ENCODE results near the gene PRSS35. TPM values are rescaled to one million over a fixed set of nuclear protein-coding genes. Genes with fewer than 3 reads are reported as not detected.

PRSS35 gene
- total RNA-seq, 1 donor from 2014 or later: not detected

- Mint-ChIP-seq H3K27me3 (ENCODE audit: insufficient read depth) (no peaks in the 10 kb centered on the region), H3K9me3 (no peaks in the 10 kb centered on the region), H3K27ac (no peak overlapping the region), H3K4me1 (ENCODE audit: low read depth) (no peaks in the 10 kb centered on the region), H3K36me3 (ENCODE audit: low read depth) (no peaks in the 10 kb centered on the region), H3K4me3 (no peak overlapping the region)
- intact Hi-C loops (cut with micrococcal nuclease): no loop called here
- DNase-seq (ENCODE audit: low spot score): no peak
These were observed 23.9 kb upstream of the PRSS35 start for GRCh38 chr6:83488448-83488847.

- Mint-ChIP-seq H3K27me3 (ENCODE audit: insufficient read depth) (no peaks in the 10 kb centered on the region), H3K36me3 (ENCODE audit: low read depth) (no peaks in the 10 kb centered on the region), H3K4me3 (no peak overlapping the region), H3K4me1 (ENCODE audit: low read depth) (no peaks in the 10 kb centered on the region), H3K9me3 (no peaks in the 10 kb centered on the region), H3K27ac (no peak overlapping the region)
- DNase-seq (ENCODE audit: low spot score): no peak
- intact Hi-C loops (cut with micrococcal nuclease): no loop called here
These were observed 23.5 kb upstream of the PRSS35 start for GRCh38 chr6:83488861-83489260.

GRCh38 chr6:83490217-83490807, 22.0 kb upstream of the PRSS35 start:
- Mint-ChIP-seq H3K4me3 (no peak overlapping the region), H3K9me3 (no peaks in the 10 kb centered on the region), H3K36me3 (ENCODE audit: low read depth) (no peaks in the 10 kb centered on the region), H3K4me1 (ENCODE audit: low read depth) (no peaks in the 10 kb centered on the region), H3K27ac (no peak overlapping the region), H3K27me3 (ENCODE audit: insufficient read depth) (no peaks in the 10 kb centered on the region)
- DNase-seq (ENCODE audit: low spot score): no peak
- intact Hi-C loops (cut with micrococcal nuclease): no loop called here

- Mint-ChIP-seq H3K4me3 (no peak overlapping the region), H3K4me1 (ENCODE audit: low read depth) (no peaks in the 10 kb centered on the region), H3K9me3 (no peaks in the 10 kb centered on the region), H3K27ac (no peak overlapping the region), H3K36me3 (ENCODE audit: low read depth) (no peaks in the 10 kb centered on the region), H3K27me3 (ENCODE audit: insufficient read depth) (peaks cover 2% of the 10 kb centered on the region)
- intact Hi-C loops (cut with micrococcal nuclease): no loop called here
- DNase-seq (ENCODE audit: low spot score): no peak
These were observed 7.0 kb upstream of the PRSS35 start for GRCh38 chr6:83505356-83505755.

GRCh38 chr6:83509441-83509840, 2.9 kb upstream of the PRSS35 start:
- Mint-ChIP-seq H3K27me3 (ENCODE audit: insufficient read depth) (peaks cover 34% of the 10 kb centered on the region), H3K4me3 (no peak overlapping the region), H3K9me3 (no peaks in the 10 kb centered on the region), H3K4me1 (ENCODE audit: low read depth) (peaks cover 9% of the 10 kb centered on the region), H3K36me3 (ENCODE audit: low read depth) (no peaks in the 10 kb centered on the region), H3K27ac (no peak overlapping the region)
- no peak for DNase-seq (ENCODE audit: low spot score)
- intact Hi-C loops (cut with micrococcal nuclease): no loop called here

GRCh38 chr6:83510791-83511190, 1.5 kb upstream of the PRSS35 start:
- no peak overlapping the region for H3K4me3 Mint-ChIP-seq
- peaks cover 37% of the 10 kb centered on the region for H3K27me3 Mint-ChIP-seq (ENCODE audit: insufficient read depth)
- no peaks in the 10 kb centered on the region for H3K36me3 Mint-ChIP-seq (ENCODE audit: low read depth)
- no peak overlapping the region for H3K27ac Mint-ChIP-seq
- DNase-seq (ENCODE audit: low spot score): no peak
- no peaks in the 10 kb centered on the region for H3K9me3 Mint-ChIP-seq
- peaks cover 9% of the 10 kb centered on the region for H3K4me1 Mint-ChIP-seq (ENCODE audit: low read depth)
- intact Hi-C loops (cut with micrococcal nuclease): loop anchor here (5.0 kb wide), 1 partner anchor 1238 kb away; no protein-coding TSS in a partner anchor

GRCh38 chr6:83511266-83511665, 1.1 kb upstream of the PRSS35 start:
- Mint-ChIP-seq H3K27ac (no peak overlapping the region), H3K4me3 (no peak overlapping the region), H3K27me3 (ENCODE audit: insufficient read depth) (peaks cover 37% of the 10 kb centered on the region), H3K4me1 (ENCODE audit: low read depth) (peaks cover 9% of the 10 kb centered on the region), H3K36me3 (ENCODE audit: low read depth) (no peaks in the 10 kb centered on the region), H3K9me3 (no peaks in the 10 kb centered on the region)
- intact Hi-C loops (cut with micrococcal nuclease): loop anchor here (5.0 kb wide), 1 partner anchor 1239 kb away; no protein-coding TSS in a partner anchor
- no peak for DNase-seq (ENCODE audit: low spot score)

- H3K27me3 Mint-ChIP-seq (ENCODE audit: insufficient read depth): peaks cover 39% of the 10 kb centered on the region
- no peak for DNase-seq (ENCODE audit: low spot score)
- no peak overlapping the region for H3K27ac Mint-ChIP-seq
- no peak overlapping the region for H3K4me3 Mint-ChIP-seq
- H3K36me3 Mint-ChIP-seq (ENCODE audit: low read depth): no peaks in the 10 kb centered on the region
- intact Hi-C loops (cut with micrococcal nuclease): loop anchor here (1.0 to 5.0 kb wide), 3 partner anchors 96 to 1242 kb away; partner anchors contain the start of gene DOP1A
- no peaks in the 10 kb centered on the region for H3K9me3 Mint-ChIP-seq
- H3K4me1 Mint-ChIP-seq (ENCODE audit: low read depth): peaks cover 9% of the 10 kb centered on the region
These were observed 2.1 kb downstream of the PRSS35 start for GRCh38 chr6:83514466-83514865.

- Mint-ChIP-seq H3K27me3 (ENCODE audit: insufficient read depth) (peaks cover 41% of the 10 kb centered on the region), H3K27ac (no peak overlapping the region), H3K36me3 (ENCODE audit: low read depth) (no peaks in the 10 kb centered on the region), H3K9me3 (no peaks in the 10 kb centered on the region), H3K4me3 (no peak overlapping the region), H3K4me1 (ENCODE audit: low read depth) (peaks cover 9% of the 10 kb centered on the region)
- intact Hi-C loops (cut with micrococcal nuclease): loop anchor here (1.0 to 5.0 kb wide), 4 partner anchors 96 to 1243 kb away; partner anchors contain the start of gene DOP1A
- DNase-seq (ENCODE audit: low spot score): no peak
These were observed 2.6 kb downstream of the PRSS35 start for GRCh38 chr6:83514866-83515466.

GRCh38 chr6:83517500-83517899, 5.2 kb downstream of the PRSS35 start:
- Mint-ChIP-seq H3K36me3 (ENCODE audit: low read depth) (no peaks in the 10 kb centered on the region), H3K27me3 (ENCODE audit: insufficient read depth) (peaks cover 24% of the 10 kb centered on the region), H3K27ac (no peak overlapping the region), H3K4me1 (ENCODE audit: low read depth) (no peaks in the 10 kb centered on the region), H3K9me3 (no peaks in the 10 kb centered on the region), H3K4me3 (no peak overlapping the region)
- intact Hi-C loops (cut with micrococcal nuclease): no loop called here
- no peak for DNase-seq (ENCODE audit: low spot score)

- intact Hi-C loops (cut with micrococcal nuclease): no loop called here
- no peak overlapping the region for H3K4me3 Mint-ChIP-seq
- H3K27ac Mint-ChIP-seq: no peak overlapping the region
- H3K27me3 Mint-ChIP-seq (ENCODE audit: insufficient read depth): peaks cover 13% of the 10 kb centered on the region
- H3K36me3 Mint-ChIP-seq (ENCODE audit: low read depth): no peaks in the 10 kb centered on the region
- no peaks in the 10 kb centered on the region for H3K9me3 Mint-ChIP-seq
- no peak for DNase-seq (ENCODE audit: low spot score)
- no peaks in the 10 kb centered on the region for H3K4me1 Mint-ChIP-seq (ENCODE audit: low read depth)
These were observed 6.6 kb downstream of the PRSS35 start for GRCh38 chr6:83518816-83519480.

- no peaks in the 10 kb centered on the region for H3K9me3 Mint-ChIP-seq
- H3K4me1 Mint-ChIP-seq (ENCODE audit: low read depth): no peaks in the 10 kb centered on the region
- intact Hi-C loops (cut with micrococcal nuclease): loop anchor here (1.0 kb wide), 2 partner anchors 314 to 469 kb away; partner anchors contain the start of gene DOP1A
- no peaks in the 10 kb centered on the region for H3K36me3 Mint-ChIP-seq (ENCODE audit: low read depth)
- no peak overlapping the region for H3K27ac Mint-ChIP-seq
- peak; percentile 6 for DNase-seq (ENCODE audit: low spot score)
- H3K4me3 Mint-ChIP-seq: no peak overlapping the region
- peaks cover 2% of the 10 kb centered on the region for H3K27me3 Mint-ChIP-seq (ENCODE audit: insufficient read depth)
These were observed 23.8 kb downstream of the PRSS35 start for GRCh38 chr6:83536034-83536646.
